ENCODE measurements around the gene ZBTB39. TPM values are rescaled to one million over a fixed set of nuclear protein-coding genes. Genes with fewer than 3 reads are reported as not detected.
A peak's percentile ranks its signal among the peaks of the same experiment; 100 is the strongest.

ZBTB39 gene
- total RNA-seq, 1 donor from 2014 or later: 23.5 TPM

DNA sequence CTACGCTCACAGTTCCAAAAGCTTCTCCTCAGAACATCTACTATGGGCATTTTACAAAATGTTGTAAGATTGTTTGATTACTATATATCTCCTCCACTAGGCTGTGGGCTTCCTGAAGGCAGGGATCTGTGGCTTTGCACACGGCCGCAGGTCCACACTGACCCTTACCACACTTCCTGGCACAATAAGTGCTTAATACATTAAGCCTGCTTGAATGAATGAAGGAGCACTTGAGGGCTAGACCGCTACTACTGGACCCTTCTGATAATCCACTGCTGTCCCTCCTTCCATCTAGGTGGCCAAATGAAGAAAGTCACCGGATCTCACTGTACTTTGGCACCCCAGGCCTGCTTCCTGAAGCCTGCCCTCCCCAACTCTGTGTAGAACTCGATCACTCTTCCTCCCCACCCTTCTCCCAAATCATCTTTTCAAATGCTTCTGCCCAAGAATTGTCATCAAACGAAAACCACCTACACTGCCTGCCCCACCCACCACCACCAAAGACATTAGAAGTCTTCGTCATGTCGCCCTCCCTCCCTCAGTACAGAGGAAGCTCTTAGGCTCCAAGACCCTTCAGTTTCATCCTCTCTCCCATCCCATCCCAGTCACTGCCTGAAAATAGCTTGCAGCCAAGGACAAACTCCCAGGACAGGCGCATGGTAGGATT lies 596 bp upstream of the ZBTB39 start:
- Mint-ChIP-seq H3K4me1 (ENCODE audit: low read depth, unreplicated experiment) (peaks cover 10% of the 10 kb centered on the region), H3K36me3 (ENCODE audit: unreplicated experiment) (no peaks in the 10 kb centered on the region), H3K9me3 (ENCODE audit: unreplicated experiment) (peaks cover 7% of the 10 kb centered on the region), H3K4me3 (ENCODE audit: unreplicated experiment) (peak overlapping the region; percentile 89), H3K27me3 (ENCODE audit: unreplicated experiment) (peaks cover 11% of the 10 kb centered on the region), H3K27ac (ENCODE audit: unreplicated experiment) (peak overlapping the region; percentile 76)
- no peak for DNase-seq
- TF ChIP-seq, protein P1, sequence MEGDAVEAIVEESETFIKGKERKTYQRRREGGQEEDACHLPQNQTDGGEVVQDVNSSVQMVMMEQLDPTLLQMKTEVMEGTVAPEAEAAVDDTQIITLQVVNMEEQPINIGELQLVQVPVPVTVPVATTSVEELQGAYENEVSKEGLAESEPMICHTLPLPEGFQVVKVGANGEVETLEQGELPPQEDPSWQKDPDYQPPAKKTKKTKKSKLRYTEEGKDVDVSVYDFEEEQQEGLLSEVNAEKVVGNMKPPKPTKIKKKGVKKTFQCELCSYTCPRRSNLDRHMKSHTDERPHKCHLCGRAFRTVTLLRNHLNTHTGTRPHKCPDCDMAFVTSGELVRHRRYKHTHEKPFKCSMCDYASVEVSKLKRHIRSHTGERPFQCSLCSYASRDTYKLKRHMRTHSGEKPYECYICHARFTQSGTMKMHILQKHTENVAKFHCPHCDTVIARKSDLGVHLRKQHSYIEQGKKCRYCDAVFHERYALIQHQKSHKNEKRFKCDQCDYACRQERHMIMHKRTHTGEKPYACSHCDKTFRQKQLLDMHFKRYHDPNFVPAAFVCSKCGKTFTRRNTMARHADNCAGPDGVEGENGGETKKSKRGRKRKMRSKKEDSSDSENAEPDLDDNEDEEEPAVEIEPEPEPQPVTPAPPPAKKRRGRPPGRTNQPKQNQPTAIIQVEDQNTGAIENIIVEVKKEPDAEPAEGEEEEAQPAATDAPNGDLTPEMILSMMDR (IDR thresholded peaks at IDR 0.05; ENCODE audit: partially characterized antibody, unreplicated experiment): no peak

DNA sequence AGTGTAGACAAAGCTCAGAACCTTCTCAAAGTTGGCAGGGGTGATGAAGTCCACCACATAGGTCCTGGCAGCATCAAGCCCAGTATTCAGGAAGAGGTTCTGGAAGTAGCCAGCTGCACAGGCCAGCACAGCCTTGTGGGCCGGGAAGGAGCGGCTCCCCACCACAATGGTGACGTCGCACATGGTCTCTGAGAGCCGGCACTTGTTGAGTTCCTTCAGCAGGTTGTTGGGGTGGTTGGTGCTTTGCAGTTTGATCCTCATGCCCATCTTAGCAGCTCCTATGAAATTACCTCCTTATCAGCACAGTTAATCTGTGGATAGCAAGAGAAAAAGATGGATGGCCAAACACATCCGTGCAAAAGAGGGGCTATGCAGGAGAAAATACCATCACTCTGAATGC lies 1.7 kb downstream of the ZBTB39 start:
- Mint-ChIP-seq H3K4me3 (ENCODE audit: unreplicated experiment) (peak overlapping the region; percentile 94), H3K36me3 (ENCODE audit: unreplicated experiment) (no peaks in the 10 kb centered on the region), H3K27ac (ENCODE audit: unreplicated experiment) (no peak overlapping the region), H3K9me3 (ENCODE audit: unreplicated experiment) (peaks cover 7% of the 10 kb centered on the region), H3K27me3 (ENCODE audit: unreplicated experiment) (peaks cover 11% of the 10 kb centered on the region), H3K4me1 (ENCODE audit: low read depth, unreplicated experiment) (peaks cover 18% of the 10 kb centered on the region)
- DNase-seq: no peak
- TF ChIP-seq, protein P1 (IDR thresholded peaks at IDR 0.05; ENCODE audit: partially characterized antibody, unreplicated experiment): no peak

DNA sequence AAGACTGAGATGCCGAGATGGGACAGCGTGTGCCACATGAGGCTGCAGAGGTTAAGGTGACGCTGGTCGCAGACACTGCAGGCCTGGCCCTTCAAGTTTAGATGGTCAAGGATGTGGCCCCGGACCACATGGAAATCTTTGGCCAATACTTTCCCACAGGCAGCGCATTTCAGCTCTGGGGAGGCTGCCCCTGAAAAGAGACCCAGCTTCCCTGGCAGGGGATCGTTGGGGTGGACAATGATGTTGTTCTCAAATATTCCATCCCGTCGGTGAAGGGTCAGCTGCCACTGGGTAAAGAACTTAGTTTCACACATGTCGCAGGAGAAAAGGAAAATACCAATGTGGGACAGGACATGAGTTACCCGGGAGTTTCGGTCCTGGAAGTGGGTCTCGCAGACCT lies 3.0 kb downstream of the ZBTB39 start:
- peaks cover 7% of the 10 kb centered on the region for H3K9me3 Mint-ChIP-seq (ENCODE audit: unreplicated experiment)
- TF ChIP-seq, protein P1 (IDR thresholded peaks at IDR 0.05; ENCODE audit: partially characterized antibody, unreplicated experiment): no peak
- DNase-seq: no peak
- H3K27ac Mint-ChIP-seq (ENCODE audit: unreplicated experiment): no peak overlapping the region
- peaks cover 1% of the 10 kb centered on the region for H3K36me3 Mint-ChIP-seq (ENCODE audit: unreplicated experiment)
- peaks cover 11% of the 10 kb centered on the region for H3K27me3 Mint-ChIP-seq (ENCODE audit: unreplicated experiment)
- no peak overlapping the region for H3K4me3 Mint-ChIP-seq (ENCODE audit: unreplicated experiment)
- H3K4me1 Mint-ChIP-seq (ENCODE audit: low read depth, unreplicated experiment): peaks cover 25% of the 10 kb centered on the region

GRCh38 chr12:57001448-57001906 lies 4.9 kb downstream of the ZBTB39 start:
- Mint-ChIP-seq H3K27ac (ENCODE audit: unreplicated experiment) (peak overlapping the region; percentile 43), H3K27me3 (ENCODE audit: unreplicated experiment) (peaks cover 4% of the 10 kb centered on the region), H3K36me3 (ENCODE audit: unreplicated experiment) (peaks cover 4% of the 10 kb centered on the region), H3K9me3 (ENCODE audit: unreplicated experiment) (peaks cover 2% of the 10 kb centered on the region), H3K4me3 (ENCODE audit: unreplicated experiment) (no peak overlapping the region), H3K4me1 (ENCODE audit: low read depth, unreplicated experiment) (peaks cover 40% of the 10 kb centered on the region)
- TF ChIP-seq, protein P1 (IDR thresholded peaks at IDR 0.05; ENCODE audit: partially characterized antibody, unreplicated experiment): peak; percentile 83
- DNase-seq: peak; percentile 81

- Mint-ChIP-seq H3K4me3 (ENCODE audit: unreplicated experiment) (no peak overlapping the region), H3K27me3 (ENCODE audit: unreplicated experiment) (peaks cover 2% of the 10 kb centered on the region), H3K27ac (ENCODE audit: unreplicated experiment) (no peak overlapping the region), H3K9me3 (ENCODE audit: unreplicated experiment) (peaks cover 2% of the 10 kb centered on the region), H3K4me1 (ENCODE audit: low read depth, unreplicated experiment) (peaks cover 36% of the 10 kb centered on the region), H3K36me3 (ENCODE audit: unreplicated experiment) (peaks cover 10% of the 10 kb centered on the region)
- TF ChIP-seq, protein P1 (IDR thresholded peaks at IDR 0.05; ENCODE audit: partially characterized antibody, unreplicated experiment): no peak
- DNase-seq: no peak
Measured at GRCh38 chr12:57000393-57000792, 6.0 kb downstream of the ZBTB39 start.
